H1 (cell line): ENCODE measurements around the gene VCX. TPM values are rescaled to one million over a fixed set of nuclear protein-coding genes. Genes with fewer than 3 reads are reported as not detected.

ENCODE experiments used
- CTCF ChIA-PET: fragments of 300-600 bp; sonication (Branson Sonifier 250); formaldehyde crosslinking; loops from one replicate; lab custom pipeline; 2021; ENCODE audit not compliant: partially characterized antibody; lab: Charles Lee
- POLR2A ChIA-PET: fragments of 300-600 bp; sonication (Branson Sonifier 250); formaldehyde crosslinking; loops from one replicate; lab custom pipeline; 2021; ENCODE audit warnings: inconsistent platforms; ENCODE audit not compliant: partially characterized antibody; lab: Charles Lee
- DNase-seq, 2 experiments: peaks; one replicate each; pipeline versions ENCODE4 v3.0.0 to v3.0.0-alpha.2; 2010 to 2022; ENCODE audit warnings: low spot score in 2 of 2, low read depth in 1 of 2, mixed read lengths in 1 of 2
- FAIRE-seq: peaks from 2 replicates; lab custom pipeline; 2011; peaks lifted over from hg19 to GRCh38; lab: Jason Lieb, UNC
- H2AFZ ChIP-seq: 2 replicates; pipeline ENCODE4 v1.8.1; 2012; ENCODE audit warnings: low read length, inconsistent platforms
- H2AK5ac ChIP-seq: 2 replicates; pipeline ENCODE4 v1.6.1; 2013; ENCODE audit warnings: low read depth, low read length
- H2BK120ac ChIP-seq: replicated peaks from 2 replicates; pipeline ENCODE3; 2013; ENCODE audit warnings: low read depth, low read length, inconsistent platforms
- H2BK12ac ChIP-seq: 2 replicates; pipeline ENCODE4 v1.6.1; 2013; ENCODE audit warnings: low read depth, low read length
- H2BK15ac ChIP-seq: 2 replicates; pipeline ENCODE4 v1.6.1; 2013; ENCODE audit warnings: low read length
- H2BK20ac ChIP-seq: 2 replicates; pipeline ENCODE4 v1.6.1; 2013; ENCODE audit warnings: low read length
- H2BK5ac ChIP-seq: 2 replicates; pipeline ENCODE4 v1.6.1; 2013; ENCODE audit warnings: low read depth, low read length
- H3K14ac ChIP-seq: 2 replicates; pipeline ENCODE4 v1.6.1; 2013; ENCODE audit warnings: inconsistent platforms; ENCODE audit not compliant: insufficient read length
- H3K18ac ChIP-seq: 2 replicates; pipeline ENCODE4 v1.6.1; 2013; ENCODE audit warnings: low read length; ENCODE audit errors: extremely low read depth
- H3K23ac ChIP-seq: 2 replicates; pipeline ENCODE4 v1.6.1; 2013; ENCODE audit warnings: inconsistent platforms; ENCODE audit not compliant: insufficient read length
- H3K23me2 ChIP-seq: 2 replicates; pipeline ENCODE4 v1.6.1; 2013; ENCODE audit warnings: low read depth, low read length
- H3K27ac ChIP-seq: 2 replicates; pipeline ENCODE4 v1.6.1; 2011; ENCODE audit warnings: low read depth, low read length, inconsistent platforms
- H3K27me3 ChIP-seq, 4 experiments: replicated peaks in 1 of 4; 1 replicate in 1 of 4; 2 replicates in 3 of 4; pipeline versions ENCODE4 v1.6.1 to v1.8.1; 2011 to 2013; ENCODE audit warnings: low read length in 3 of 4, mild to moderate bottlenecking in 3 of 4, inconsistent platforms in 2 of 4, mixed read lengths in 2 of 4, moderate library complexity in 1 of 4; ENCODE audit not compliant: control insufficient read depth in 3 of 4, insufficient read depth in 3 of 4; ENCODE audit errors: extremely low read depth in 1 of 4
- H3K36me3 ChIP-seq, 4 experiments: 2 replicates each; pipeline versions ENCODE4 v1.6.1 to v1.8.1; 2011 to 2013; ENCODE audit warnings: mild to moderate bottlenecking in 4 of 4, low read length in 3 of 4, moderate library complexity in 2 of 4, control low read depth in 1 of 4, inconsistent platforms in 1 of 4; ENCODE audit not compliant: insufficient read depth in 4 of 4, control insufficient read depth in 2 of 4
- H3K4ac ChIP-seq: replicated peaks from 2 replicates; pipeline ENCODE3; 2013; ENCODE audit warnings: low read length, low read depth, mixed read lengths, inconsistent platforms; ENCODE audit not compliant: insufficient read length
- H3K4me1 ChIP-seq, 4 experiments: replicated peaks in 1 of 4; 1 replicate in 1 of 4; 2 replicates in 3 of 4; pipeline versions ENCODE4 v1.6.1 to v1.8.1; 2011 to 2013; ENCODE audit warnings: low read length in 3 of 4, inconsistent platforms in 2 of 4, mixed read lengths in 1 of 4; ENCODE audit not compliant: insufficient read depth in 4 of 4, control insufficient read depth in 3 of 4
- H3K4me2 ChIP-seq, 2 experiments: 2 replicates each; pipeline versions ENCODE4 v1.6.1 to v1.8.1; 2011 to 2013; ENCODE audit warnings: low read depth in 2 of 2, low read length in 2 of 2, control low read depth in 1 of 2, inconsistent platforms in 1 of 2, mild to moderate bottlenecking in 1 of 2; ENCODE audit not compliant: insufficient read depth in 1 of 2
- H3K4me3 ChIP-seq, 4 experiments: fragments of 200-600, 300-600 bp in 1 of 4; sonication (generic), shearing (Covaris generic), sonication (Bioruptor Twin) in 1 of 4; 2 replicates each; pipeline versions ENCODE4 v1.5.1 to v1.8.1; 2011 to 2016; ENCODE audit warnings: low read length in 4 of 4, low read depth in 3 of 4, control low read depth in 2 of 4, inconsistent platforms in 2 of 4, mild to moderate bottlenecking in 2 of 4, mixed read lengths in 1 of 4, moderate library complexity in 1 of 4; ENCODE audit not compliant: insufficient read depth in 2 of 4; ENCODE audit errors: extremely low read depth in 1 of 4
- H3K56ac ChIP-seq: replicated peaks from 2 replicates; pipeline ENCODE3; 2013; ENCODE audit warnings: low read depth, mild to moderate bottlenecking, mixed read lengths, low read length, inconsistent platforms; ENCODE audit not compliant: insufficient read length
- H3K79me1 ChIP-seq: 2 replicates; pipeline ENCODE4 v1.6.1; 2013; ENCODE audit warnings: low read depth, low read length, control low read depth
- H3K79me2 ChIP-seq, 2 experiments: 2 replicates each; pipeline versions ENCODE4 v1.6.1 to v1.8.1; 2012 to 2013; ENCODE audit warnings: low read length in 2 of 2, mild to moderate bottlenecking in 2 of 2, inconsistent platforms in 1 of 2; ENCODE audit not compliant: insufficient read depth in 2 of 2, control insufficient read depth in 1 of 2
- H3K9ac ChIP-seq, 4 experiments: replicated peaks in 1 of 4; 1 replicate in 1 of 4; 2 replicates in 3 of 4; pipeline versions ENCODE4 v1.6.1 to v1.8.1; 2011 to 2013; ENCODE audit warnings: low read depth in 3 of 4, low read length in 3 of 4, control low read depth in 2 of 4, mild to moderate bottlenecking in 2 of 4, moderate library complexity in 2 of 4, inconsistent platforms in 1 of 4; ENCODE audit errors: extremely low read depth in 1 of 4
- H3K9me3 ChIP-seq, 2 experiments: 2 replicates each; pipeline versions ENCODE4 v1.6.1 to v1.8.1; 2012 to 2013; ENCODE audit warnings: mild to moderate bottlenecking in 2 of 2, moderate library complexity in 2 of 2, control low read depth in 1 of 2, inconsistent platforms in 1 of 2, low read depth in 1 of 2, low read length in 1 of 2, mixed read lengths in 1 of 2; ENCODE audit not compliant: insufficient read depth in 2 of 2
- H4K20me1 ChIP-seq, 2 experiments: replicated peaks in 1 of 2; 2 replicates each; pipeline versions ENCODE3 to v1.8.1; 2011 to 2013; ENCODE audit warnings: inconsistent platforms in 2 of 2, low read length in 2 of 2, mild to moderate bottlenecking in 1 of 2; ENCODE audit not compliant: insufficient read depth in 2 of 2, control insufficient read depth in 1 of 2
- H4K5ac ChIP-seq: 2 replicates; pipeline ENCODE4 v1.6.1; 2013; ENCODE audit warnings: low read length, low read depth, mixed read lengths, inconsistent platforms; ENCODE audit not compliant: insufficient read length
- H4K8ac ChIP-seq: 2 replicates; pipeline ENCODE4 v1.8.0; 2013; ENCODE audit warnings: mild to moderate bottlenecking, moderate library complexity, low read length, inconsistent platforms; ENCODE audit not compliant: insufficient read depth; ENCODE audit errors: extremely low read depth
- H4K91ac ChIP-seq: replicated peaks from 2 replicates; pipeline ENCODE3; 2013; ENCODE audit warnings: low read length, mixed read lengths, inconsistent platforms; ENCODE audit not compliant: insufficient read length
- BACH1 ChIP-seq: IDR thresholded peaks from 2 replicates; pipeline ENCODE4 v1.6.1; 2012; ENCODE audit warnings: low read length, improper control_type of control experiment
- CBX8 ChIP-seq: fragments of 300-800, 300-1000 bp; sonication (generic); IDR thresholded peaks from 2 replicates; pipeline ENCODE4 v1.7.1; 2016; ENCODE audit warnings: low read depth, low read length, borderline replicate concordance
- HDAC6 ChIP-seq: IDR thresholded peaks from one replicate; pipeline ENCODE4 v1.7.1; 2012; ENCODE audit warnings: low read depth, mild to moderate bottlenecking, inconsistent platforms, low read length, moderate library complexity
- JUN ChIP-seq: IDR thresholded peaks from 2 replicates; pipeline ENCODE4 v1.6.1; 2011; ENCODE audit warnings: low read depth, mild to moderate bottlenecking, improper control_type of control experiment, low read length
- KDM4A ChIP-seq: IDR thresholded peaks from one replicate; pipeline ENCODE4 v1.7.1; 2012; ENCODE audit warnings: low read depth, mild to moderate bottlenecking, moderate library complexity, low read length, inconsistent platforms; ENCODE audit not compliant: severe bottlenecking
- KDM5A ChIP-seq: fragments of 200-600 bp; IDR thresholded peaks from 2 replicates; pipeline ENCODE4 v1.7.1; 2012; ENCODE audit warnings: mild to moderate bottlenecking, low read length, inconsistent platforms, mixed read lengths
- MAFK ChIP-seq: IDR thresholded peaks from 2 replicates; pipeline ENCODE4 v1.6.1; 2012; ENCODE audit warnings: low read depth, mild to moderate bottlenecking, improper control_type of control experiment, low read length
- PHF8 ChIP-seq: fragments of 200-600 bp; sonication (generic); conservative IDR thresholded peaks from 2 replicates; pipeline ENCODE4 v1.7.1; 2012; ENCODE audit warnings: low read depth, mild to moderate bottlenecking, inconsistent platforms, low read length, moderate library complexity
- RAD21 ChIP-seq, 2 experiments: IDR thresholded peaks in 1 of 2; conservative IDR thresholded peaks in 1 of 2; 2 replicates each; pipeline ENCODE4 v1.6.1; 2011; ENCODE audit warnings: low read depth in 2 of 2, low read length in 2 of 2, improper control_type of control experiment in 1 of 2, inconsistent platforms in 1 of 2, mild to moderate bottlenecking in 1 of 2, moderate library complexity in 1 of 2
- SIRT6 ChIP-seq: IDR thresholded peaks from one replicate; pipeline ENCODE4 v1.7.1; 2012; ENCODE audit warnings: low read length, inconsistent platforms
- SUZ12 ChIP-seq: fragments of 200-600 bp; sonication (generic); IDR thresholded peaks from 2 replicates; pipeline ENCODE4 v1.6.1; 2012; ENCODE audit warnings: mild to moderate bottlenecking, inconsistent platforms, low read length, moderate library complexity, mixed read lengths
- TEAD4 ChIP-seq: IDR thresholded peaks from 2 replicates; pipeline ENCODE4 v1.6.1; 2012; ENCODE audit warnings: low read depth, low read length, inconsistent platforms, mixed read lengths
- YY1 ChIP-seq: IDR thresholded peaks from 2 replicates; pipeline ENCODE4 v1.6.1; 2011; ENCODE audit warnings: low read depth, mild to moderate bottlenecking, low read length
- WGBS, 2 experiments: shearing (Covaris generic) in 1 of 2; methylation state at CpG; one replicate each; pipeline versions ENCODE4 v1.1.6 to v1.1.7; 2013 to 2015; ENCODE audit warnings: low lambda C conversion rate in 2 of 2, mixed read lengths in 2 of 2, inconsistent platforms in 1 of 2, low coverage in 1 of 2, missing lambda C conversion rate in 1 of 2; ENCODE audit not compliant: insufficient replicate concordance in 2 of 2, insufficient coverage in 1 of 2, insufficient read length in 1 of 2; ENCODE audit errors: extremely low coverage in 1 of 2, missing lambda C conversion rate in 1 of 2; 5-methylcytosine and 5-hydroxymethylcytosine counted together
- polyA plus RNA-seq, 7 experiments: library from polyadenylated mRNA; depleted of rRNA in 3 of 7; stranded (reverse) in 5 of 7; unstranded in 2 of 7; fragments of >200 nt in 5 of 7; fragments of 200-250 nt in 2 of 7; gene quantifications; 1 replicate in 5 of 7; 2 replicates in 1 of 7; 4 replicates in 1 of 7; pipeline versions ENCODE4 v1.2.1 to v1.2.3, GENCODE V29; 2011 to 2013; ENCODE audit warnings: missing spikeins in 2 of 7, mixed read lengths in 2 of 7
- total RNA-seq: library from RNA; stranded (reverse); fragmentation: NEBNext Ultra II Directional; extraction: Animal tissue kit (Norgen Biotek cat#: 25700); gene quantifications from 2 replicates; pipeline ENCODE4 v1.2.1, GENCODE V29; 2021

The VCX gene
- total and polyA plus RNA-seq, 2 of the 8 experiments (the other 6 are each of a cell fraction or from before 2014, with no cell fraction given): not detected

DNA sequence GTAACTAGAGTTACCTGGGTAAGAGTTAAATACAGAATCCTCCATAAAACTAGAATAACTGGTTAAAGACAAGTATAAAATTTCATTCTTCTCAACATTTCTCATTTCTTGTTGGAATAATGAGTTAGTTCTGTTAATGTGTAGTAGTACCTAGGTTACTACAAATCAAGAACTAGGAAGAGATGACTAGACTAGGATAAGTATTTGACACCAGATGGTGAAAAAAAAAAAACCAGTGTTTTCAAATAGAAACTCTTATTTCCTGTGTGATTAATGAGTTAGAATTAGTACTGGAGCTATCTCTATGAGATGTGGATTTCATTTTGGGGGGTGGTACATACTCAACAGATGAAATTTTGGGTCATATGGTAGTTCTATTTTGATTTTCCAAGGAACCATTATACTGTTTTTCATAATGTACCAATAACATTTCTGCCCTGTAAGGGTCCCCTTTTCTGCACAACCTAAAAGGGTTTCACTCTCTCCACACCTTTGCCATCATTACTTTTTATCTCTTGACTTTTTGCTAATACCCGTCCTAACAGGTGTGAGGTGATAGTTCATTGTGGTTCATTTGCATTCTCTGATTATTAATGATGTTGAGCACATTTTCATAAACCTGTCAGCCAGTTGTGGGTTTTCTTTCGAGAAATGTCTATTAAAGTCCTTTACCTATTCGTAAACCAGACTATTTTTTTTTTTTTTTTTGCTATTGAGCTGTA lies 1.7 kb upstream of the VCX start:
- Histone ChIP-seq H2BK12ac (no peak overlapping the region), H3K4me1 (no peaks in the 10 kb centered on the region), H3K23ac (no peak overlapping the region), H3K27me3 (no peaks in the 10 kb centered on the region), H3K9me3 (no peaks in the 10 kb centered on the region; a peak in 1 of 4 replicates), H3K23me2 (no peaks in the 10 kb centered on the region), H4K20me1 (no peaks in the 10 kb centered on the region), H2BK5ac (no peak overlapping the region), H3K79me2 (no peaks in the 10 kb centered on the region), H2BK20ac (no peak overlapping the region), H3K4me3 (no peak overlapping the region), H2AK5ac (no peak overlapping the region), H3K27ac (no peak overlapping the region), H3K9ac (no peak overlapping the region), H3K56ac (no peak overlapping the region), H3K4ac (no peak overlapping the region), H2AFZ (no peak overlapping the region), H2BK15ac (no peak overlapping the region), H3K36me3 (no peaks in the 10 kb centered on the region), H3K14ac (no peak overlapping the region), H3K4me2 (no peak overlapping the region), H3K79me1 (no peaks in the 10 kb centered on the region), H4K8ac (no peak overlapping the region), H4K91ac (no peak overlapping the region), H4K5ac (no peak overlapping the region), H2BK120ac (no peak overlapping the region), H3K18ac (no peak overlapping the region)
- FAIRE-seq (no peak), DNase-seq (no peak)
- ChIA-PET CTCF (no interaction called here), POLR2A (no interaction called here)
- 76% methylated on average over 3 of the region's 3 CpGs; no CpG with 5 or more reads in 1 of the 2 experiments for WGBS, 2 experiments
- TF ChIP-seq KDM5A (no peak), SUZ12 (no peak), CBX8 (no peak), TEAD4 (no peak), BACH1 (no peak), SIRT6 (no peak), MAFK (no peak), JUN (no peak), RAD21 (IDR thresholded peaks at IDR 0.05 in 1 of 2, conservative IDR thresholded peaks at IDR 0.05 in 1 of 2; ENCODE audit: low read depth in 2 of 2, low read length in 2 of 2) (no peak), YY1 (no peak), PHF8 (no peak), KDM4A (no peak), HDAC6 (no peak)
